GM06990 (cell line): ENCODE measurements around the gene CDH22.

ENCODE experiments used
- DNase-seq: peaks from one replicate; pipeline ENCODE4 v3.0.0-alpha.2; 2011; ENCODE audit not compliant: insufficient read length; ENCODE audit errors: extremely low read depth
- H3K27me3 ChIP-seq: replicated peaks from 2 replicates; pipeline ENCODE4 v1.6.0; 2011; ENCODE audit warnings: low read length; ENCODE audit not compliant: control insufficient read depth, insufficient read depth
- H3K36me3 ChIP-seq: 2 replicates; pipeline ENCODE4 v1.5.1; 2011; ENCODE audit warnings: low read length; ENCODE audit not compliant: control insufficient read depth, insufficient read depth
- H3K4me3 ChIP-seq: replicated peaks from 2 replicates; pipeline ENCODE4 v1.5.1; 2011; ENCODE audit warnings: low read depth, mild to moderate bottlenecking, control low read depth, low read length
- TF ChIP-seq, protein P1 (sequence below): IDR thresholded peaks from 2 replicates; pipeline ENCODE4 v1.5.1; 2011; ENCODE audit warnings: low read length, control low read depth, mild to moderate bottlenecking, inconsistent platforms; ENCODE audit not compliant: insufficient read depth, poor library complexity, severe bottlenecking

CDH22 gene

GRCh38 chr20:46157076-46157592, 151.2 kb downstream of the CDH22 start:
- H3K27me3 ChIP-seq = peaks cover 3% of the 10 kb centered on the region
- TF ChIP-seq, protein P1, sequence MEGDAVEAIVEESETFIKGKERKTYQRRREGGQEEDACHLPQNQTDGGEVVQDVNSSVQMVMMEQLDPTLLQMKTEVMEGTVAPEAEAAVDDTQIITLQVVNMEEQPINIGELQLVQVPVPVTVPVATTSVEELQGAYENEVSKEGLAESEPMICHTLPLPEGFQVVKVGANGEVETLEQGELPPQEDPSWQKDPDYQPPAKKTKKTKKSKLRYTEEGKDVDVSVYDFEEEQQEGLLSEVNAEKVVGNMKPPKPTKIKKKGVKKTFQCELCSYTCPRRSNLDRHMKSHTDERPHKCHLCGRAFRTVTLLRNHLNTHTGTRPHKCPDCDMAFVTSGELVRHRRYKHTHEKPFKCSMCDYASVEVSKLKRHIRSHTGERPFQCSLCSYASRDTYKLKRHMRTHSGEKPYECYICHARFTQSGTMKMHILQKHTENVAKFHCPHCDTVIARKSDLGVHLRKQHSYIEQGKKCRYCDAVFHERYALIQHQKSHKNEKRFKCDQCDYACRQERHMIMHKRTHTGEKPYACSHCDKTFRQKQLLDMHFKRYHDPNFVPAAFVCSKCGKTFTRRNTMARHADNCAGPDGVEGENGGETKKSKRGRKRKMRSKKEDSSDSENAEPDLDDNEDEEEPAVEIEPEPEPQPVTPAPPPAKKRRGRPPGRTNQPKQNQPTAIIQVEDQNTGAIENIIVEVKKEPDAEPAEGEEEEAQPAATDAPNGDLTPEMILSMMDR = no peak
- no peak for DNase-seq
- H3K4me3 ChIP-seq = no peak overlapping the region
- no peaks in the 10 kb centered on the region for H3K36me3 ChIP-seq

- Histone ChIP-seq H3K27me3 (peaks cover 3% of the 10 kb centered on the region), H3K4me3 (no peak overlapping the region), H3K36me3 (no peaks in the 10 kb centered on the region)
- no peak for DNase-seq
- TF ChIP-seq, protein P1 = no peak
These were observed 152.2 kb downstream of the CDH22 start for GRCh38 chr20:46156065-46156464.

DNA sequence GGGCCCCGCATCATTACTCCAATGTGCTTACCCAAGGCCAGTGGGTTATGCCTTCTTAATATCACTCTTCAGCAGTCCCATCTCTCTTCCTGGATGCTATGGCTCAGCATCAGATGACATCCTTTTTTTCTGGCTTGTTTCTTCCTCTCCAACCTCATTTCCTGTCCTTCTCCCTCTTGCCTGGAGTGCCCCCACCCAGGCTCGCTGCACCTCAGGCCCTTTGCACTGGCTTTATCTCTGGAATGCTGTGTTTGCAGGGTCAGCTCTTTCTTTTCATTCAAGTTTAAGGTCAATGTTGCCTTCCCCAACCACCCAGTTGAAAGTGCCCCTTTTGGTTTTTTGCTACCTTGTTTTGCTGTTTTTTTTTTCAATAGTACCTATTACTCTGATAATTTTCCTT, 153.5 kb downstream of the CDH22 start:
- DNase-seq = no peak
- TF ChIP-seq, protein P1 = no peak
- H3K27me3 ChIP-seq = no peaks in the 10 kb centered on the region; the same call in none of the 2 replicates
- no peaks in the 10 kb centered on the region for H3K36me3 ChIP-seq
- H3K4me3 ChIP-seq = no peak overlapping the region

DNA sequence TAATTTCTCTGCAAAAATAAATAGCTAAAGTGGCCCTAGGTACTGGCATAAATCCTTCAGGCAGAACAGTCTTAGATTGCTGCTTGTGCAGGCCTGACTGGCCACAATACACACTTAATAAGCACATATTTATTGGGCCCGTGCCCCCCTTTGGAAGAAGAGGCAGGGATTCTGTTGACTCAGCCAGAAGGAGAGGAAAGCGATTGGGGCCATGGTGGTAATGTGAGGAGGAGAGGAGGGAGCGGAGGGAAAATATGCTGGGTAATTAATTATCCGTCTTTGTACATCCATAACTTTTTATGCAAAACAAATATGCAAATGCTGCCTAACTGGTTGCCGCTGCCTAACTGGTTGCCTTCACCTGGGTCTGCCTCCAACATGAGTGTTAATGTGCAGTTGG, 154.0 kb downstream of the CDH22 start:
- TF ChIP-seq, protein P1 = no peak
- H3K4me3 ChIP-seq = no peak overlapping the region
- H3K36me3 ChIP-seq = no peaks in the 10 kb centered on the region
- no peak for DNase-seq
- no peaks in the 10 kb centered on the region; the same call in none of the 2 replicates for H3K27me3 ChIP-seq

DNA sequence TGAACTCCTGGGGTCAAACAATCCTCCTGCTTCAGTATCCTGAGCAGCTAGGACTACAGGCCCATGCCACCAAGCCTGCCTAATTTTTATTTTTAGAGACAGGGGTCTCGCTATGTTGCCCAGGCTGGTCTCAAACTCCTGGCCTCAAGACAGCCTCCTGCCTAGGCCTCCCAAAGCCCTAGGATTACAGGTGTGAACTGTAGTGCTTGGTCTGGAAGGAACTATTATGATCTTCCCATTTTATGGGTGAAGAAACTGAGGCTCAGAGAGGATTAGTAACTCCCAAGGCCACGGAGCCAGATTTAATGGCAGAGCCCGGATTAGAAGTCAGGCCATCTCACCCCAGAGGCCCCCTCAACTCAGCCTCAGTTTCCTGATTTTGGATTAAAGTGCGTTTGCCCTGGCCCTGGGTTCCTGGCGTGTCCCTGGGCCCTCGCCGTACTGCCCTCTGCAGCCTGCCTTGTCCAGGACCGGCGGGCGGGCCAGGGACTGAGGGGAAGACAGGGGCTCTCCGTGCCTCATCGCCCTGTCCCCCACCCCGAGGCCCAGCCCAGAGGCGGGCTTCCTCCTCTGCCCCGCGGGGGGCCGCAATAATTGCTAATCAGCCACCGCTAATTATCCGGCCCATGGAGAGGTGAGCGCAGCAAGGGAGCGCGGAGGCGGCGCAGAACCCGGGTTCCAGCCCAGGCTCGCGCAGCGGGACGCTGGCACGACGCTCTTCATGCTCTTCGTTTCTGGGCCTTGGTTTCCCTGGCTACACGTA, 155.3 kb downstream of the CDH22 start:
- Histone ChIP-seq H3K4me3 (no peak overlapping the region), H3K27me3 (no peaks in the 10 kb centered on the region; the same call in none of the 2 replicates), H3K36me3 (no peaks in the 10 kb centered on the region)
- TF ChIP-seq, protein P1 = no peak
- no peak for DNase-seq
